GM19043 (cell line): ENCODE results near the gene MVK.

Experiments
- ATAC-seq: cut with Tn5 transposase; IDR thresholded peaks from one replicate; pipeline ENCODE4 v1.9.1; 2021; ENCODE audit warnings: low read depth; ENCODE audit not compliant: unreplicated experiment

Gene MVK

DNA sequence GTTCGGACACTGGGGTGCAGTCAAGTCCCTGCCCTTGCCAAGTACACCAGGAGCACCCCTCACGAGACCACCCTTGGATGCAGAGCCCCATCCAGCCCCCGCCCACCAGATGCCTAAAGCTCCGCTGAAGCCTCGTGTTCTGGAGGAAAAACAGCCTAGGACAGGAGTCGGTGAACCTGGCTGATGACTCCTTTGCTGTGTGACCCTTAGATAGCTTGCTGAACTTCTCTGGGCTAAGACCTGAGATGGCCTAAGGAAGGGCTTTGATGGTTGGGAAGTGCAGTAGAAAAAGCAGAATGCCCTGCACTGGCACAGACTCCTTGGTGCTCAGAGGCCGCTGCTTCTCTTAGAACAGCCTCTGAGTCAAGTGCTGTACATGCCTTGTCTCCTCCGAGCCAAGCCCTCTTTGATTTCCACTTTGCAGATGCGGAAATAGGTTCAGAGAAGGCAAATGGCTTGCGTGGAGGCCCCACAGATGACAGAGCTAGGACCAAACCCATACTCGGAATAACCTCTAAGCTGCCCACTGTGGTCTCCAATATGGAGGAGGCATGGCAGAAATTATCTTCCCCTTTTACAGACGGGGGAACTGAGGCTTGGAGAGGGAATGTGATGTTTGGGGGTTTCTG is 52.3 kb downstream of the MVK start:
- no peak for ATAC-seq

DNA sequence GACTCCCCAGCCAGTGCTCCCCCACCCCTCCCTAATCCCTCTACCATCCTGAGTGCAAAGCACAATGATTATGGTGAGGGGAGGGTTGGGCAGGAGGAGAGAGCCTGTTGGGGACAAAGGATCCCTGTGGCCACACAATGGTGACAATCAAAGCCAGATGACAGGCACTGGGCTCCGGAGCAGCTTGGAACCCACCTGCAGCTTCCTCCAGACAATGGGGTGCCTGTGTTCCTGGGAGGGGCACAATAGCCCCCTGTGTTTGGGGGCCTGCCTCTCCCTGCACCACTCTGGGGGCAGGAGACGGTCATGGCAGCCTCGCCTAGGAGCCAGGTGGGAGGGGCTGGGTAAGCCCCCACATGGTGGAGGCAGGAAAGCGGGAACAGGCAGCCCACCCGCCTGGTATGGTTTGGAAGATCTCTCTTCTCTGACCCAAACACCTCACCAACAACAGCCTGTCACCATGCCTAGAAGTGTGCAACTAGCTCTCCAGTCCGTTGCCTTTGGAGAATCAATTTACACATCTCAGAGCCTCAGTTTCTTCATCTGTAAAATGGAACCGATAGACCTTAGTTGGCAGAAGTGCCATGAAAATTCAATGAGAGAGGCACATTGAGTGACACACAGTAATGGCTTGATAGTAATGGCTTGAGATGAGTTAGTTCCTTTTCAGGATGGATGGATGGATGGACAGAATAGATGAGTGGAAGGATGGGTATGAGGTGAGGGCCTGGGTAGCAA is 53.0 kb downstream of the MVK start:
- no peak for ATAC-seq

DNA sequence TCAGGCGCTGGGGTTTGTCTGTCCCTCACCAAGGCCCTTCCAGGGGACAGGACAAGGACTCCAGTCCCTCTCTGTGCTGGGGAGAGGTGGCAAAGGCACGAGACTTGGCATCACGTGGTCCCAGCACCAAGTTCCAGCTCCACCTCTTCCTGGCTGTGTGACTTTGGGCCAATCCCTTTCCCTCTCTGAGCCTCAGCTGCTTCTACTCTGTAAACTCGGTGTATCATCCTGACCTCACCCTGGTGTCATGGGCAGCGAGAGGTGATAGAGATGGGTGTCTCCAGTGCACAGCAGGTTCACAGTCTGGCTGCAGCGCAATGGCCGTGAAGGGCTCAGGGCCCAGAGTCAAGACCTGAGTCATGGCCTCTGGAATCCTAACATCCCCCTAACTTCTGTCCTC is 54.0 kb downstream of the MVK start:
- ATAC-seq: no peak

DNA sequence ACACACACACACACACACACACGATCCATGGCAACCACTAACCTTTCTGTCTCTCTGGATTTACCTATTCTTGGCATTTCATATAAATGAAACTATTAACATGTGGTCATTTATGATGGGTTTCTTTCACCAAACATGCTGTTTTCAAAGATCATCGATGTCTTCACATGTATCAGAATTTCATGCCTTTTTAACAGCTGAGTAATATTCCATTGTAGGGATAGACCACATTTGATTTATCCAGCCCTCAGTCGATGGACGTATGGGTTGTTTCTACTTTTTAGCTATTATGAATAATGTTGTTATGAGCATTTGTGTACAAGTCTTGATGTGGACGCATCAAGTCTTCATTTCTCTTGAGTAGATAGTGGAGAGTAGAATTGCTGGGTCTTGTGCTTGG is 56.5 kb downstream of the MVK start:
- ATAC-seq: no peak

DNA sequence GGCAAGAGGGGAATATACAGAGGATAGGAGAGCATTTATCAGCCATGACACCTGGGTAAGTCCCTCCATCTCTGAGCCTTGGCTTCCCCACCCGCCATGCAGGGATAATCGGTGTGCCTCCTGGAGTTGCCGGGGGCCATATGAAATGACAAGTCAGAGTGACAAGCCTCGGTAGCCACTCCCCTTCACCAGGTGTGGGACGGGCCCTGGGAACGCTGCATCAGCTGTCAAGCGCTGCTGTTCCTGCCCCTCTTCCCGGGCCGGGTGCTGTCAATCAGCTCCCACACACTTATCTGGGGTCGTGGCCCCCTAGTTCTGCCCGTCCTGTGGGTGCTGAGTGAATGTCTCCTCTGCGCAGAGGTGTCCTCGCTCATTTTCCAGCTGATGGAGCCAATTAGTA is 57.2 kb downstream of the MVK start:
- no peak for ATAC-seq

DNA sequence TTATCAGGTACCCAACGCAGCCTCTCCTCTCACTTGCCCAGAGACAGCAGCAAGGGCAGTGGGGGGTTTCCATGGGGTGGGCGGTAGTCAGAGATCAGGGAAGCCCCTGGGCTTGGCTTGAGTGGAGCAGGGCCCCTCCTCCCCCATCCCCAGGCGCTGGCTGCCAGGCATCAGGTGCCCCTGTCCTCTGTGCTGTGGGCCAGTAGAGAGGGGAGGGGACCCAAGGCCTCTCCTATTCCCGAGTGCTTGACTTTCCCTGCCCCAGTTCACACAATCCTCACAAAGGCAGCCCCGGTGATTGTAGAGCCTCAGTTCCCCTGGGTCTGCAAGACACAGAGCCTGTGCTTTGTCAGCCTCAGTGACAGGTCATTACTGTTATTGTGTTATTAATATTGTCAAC is 57.7 kb downstream of the MVK start:
- no peak for ATAC-seq

DNA sequence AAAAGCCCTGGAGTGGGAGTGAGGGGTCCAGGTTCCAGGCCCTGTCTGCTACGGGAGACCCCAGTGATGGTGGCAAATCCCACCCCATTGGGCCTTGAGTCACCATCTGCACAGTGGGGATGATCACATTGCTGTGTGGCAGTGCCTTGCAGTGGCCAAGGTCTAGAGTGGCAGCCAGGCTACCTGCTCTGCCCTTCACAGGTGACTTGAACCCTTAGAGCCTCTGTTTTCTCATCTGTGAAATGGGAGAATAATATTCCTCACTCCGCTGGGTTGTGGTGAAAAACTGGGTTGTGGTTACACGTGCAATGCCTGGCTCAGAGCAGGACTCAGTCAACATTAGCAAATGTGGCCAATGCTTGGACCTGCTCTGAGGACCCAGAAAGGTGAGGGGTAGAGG is 58.2 kb downstream of the MVK start:
- no peak for ATAC-seq

DNA sequence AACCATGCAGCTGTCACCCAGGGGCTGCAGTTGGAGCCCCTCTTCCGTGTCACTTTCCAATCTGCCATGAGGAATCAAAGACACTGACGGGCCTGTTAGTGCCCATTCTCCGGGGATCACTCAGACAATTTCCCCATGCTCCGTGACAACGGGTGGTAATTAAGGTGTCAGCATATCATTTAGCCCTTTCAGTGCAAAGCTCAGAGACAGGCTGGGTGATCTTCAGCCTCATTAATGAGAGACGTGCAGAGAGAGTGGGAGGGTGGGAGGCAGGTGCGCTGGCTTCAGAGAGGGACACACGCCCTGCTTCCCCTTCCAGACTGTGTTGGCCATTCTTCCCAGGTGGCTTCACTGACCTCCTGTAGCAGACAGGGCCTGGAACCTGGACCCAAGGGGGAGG is 58.7 kb downstream of the MVK start:
- no peak for ATAC-seq

DNA sequence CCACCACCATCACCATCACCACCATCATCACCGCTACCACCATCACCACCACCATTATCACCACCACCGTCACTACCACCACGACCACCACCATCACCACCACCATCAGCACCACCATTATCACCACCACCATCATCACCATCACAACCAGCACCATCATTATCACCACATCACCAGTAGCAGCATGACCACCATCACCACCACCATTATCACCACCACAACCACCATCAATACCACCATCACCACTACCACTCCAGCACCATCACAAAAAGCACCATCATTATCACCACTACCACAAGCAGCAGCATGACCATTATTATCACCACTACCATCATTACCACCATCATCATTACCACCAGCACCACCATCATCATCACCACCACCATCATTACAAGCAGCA is 62.1 kb downstream of the MVK start:
- ATAC-seq: no peak

DNA sequence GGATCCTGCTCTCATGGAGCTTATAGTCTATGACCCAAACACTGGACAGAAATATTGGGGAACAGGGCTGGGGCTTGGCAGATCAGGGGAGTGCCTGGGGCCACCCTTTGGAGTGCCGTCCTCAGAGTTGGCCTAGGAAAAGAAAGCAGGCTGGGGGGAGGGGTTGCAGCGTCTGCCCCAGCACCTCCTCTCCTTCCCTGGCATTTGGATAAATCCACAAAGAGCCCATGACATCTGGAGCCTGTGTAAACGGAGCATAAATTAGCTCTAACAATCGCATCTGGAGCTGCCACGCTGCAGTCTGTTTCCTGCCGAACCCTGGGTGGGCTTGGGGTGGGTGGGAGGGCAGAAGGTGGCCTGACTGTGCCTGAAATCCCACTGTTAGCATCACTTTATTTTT is 63.8 kb downstream of the MVK start:
- no peak for ATAC-seq

DNA sequence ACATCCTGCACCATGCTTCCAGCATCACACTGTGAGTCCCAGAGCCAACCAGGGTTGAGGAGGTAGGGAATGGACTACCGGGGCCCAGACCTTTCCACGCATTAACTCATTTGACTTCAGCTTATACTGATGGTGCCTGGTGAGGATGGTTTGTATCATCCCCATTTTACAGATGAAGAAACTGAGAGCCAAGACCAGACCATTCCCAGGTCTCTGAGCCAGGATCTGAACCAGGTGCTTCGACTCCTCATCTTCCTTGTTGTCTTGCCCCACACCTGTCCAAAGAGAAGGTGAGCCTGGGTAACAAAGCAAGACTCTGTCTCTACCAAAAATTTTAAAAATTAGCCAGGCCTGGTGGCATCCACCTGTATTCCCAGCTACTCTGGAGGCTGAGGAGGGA is 64.4 kb downstream of the MVK start:
- ATAC-seq: no peak

DNA sequence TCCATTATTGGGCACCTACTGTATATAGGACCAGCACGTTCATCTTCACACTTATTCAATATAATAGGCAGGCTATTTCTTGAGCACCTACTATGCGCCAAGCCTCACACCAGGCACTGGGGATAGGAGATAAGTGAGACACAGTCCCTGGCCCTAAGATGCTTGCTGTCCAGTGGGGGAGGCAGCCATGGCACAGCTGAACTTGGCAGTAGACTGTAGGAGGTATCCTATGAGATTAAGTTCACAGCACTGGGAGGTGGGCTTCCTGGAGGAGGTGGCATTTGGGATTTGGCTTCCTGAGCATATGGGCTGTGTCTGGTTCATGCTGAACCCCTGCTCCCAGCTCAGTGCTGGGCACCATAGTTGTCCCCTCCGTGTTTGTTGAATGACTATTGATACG is 65.1 kb downstream of the MVK start:
- ATAC-seq: no peak

DNA sequence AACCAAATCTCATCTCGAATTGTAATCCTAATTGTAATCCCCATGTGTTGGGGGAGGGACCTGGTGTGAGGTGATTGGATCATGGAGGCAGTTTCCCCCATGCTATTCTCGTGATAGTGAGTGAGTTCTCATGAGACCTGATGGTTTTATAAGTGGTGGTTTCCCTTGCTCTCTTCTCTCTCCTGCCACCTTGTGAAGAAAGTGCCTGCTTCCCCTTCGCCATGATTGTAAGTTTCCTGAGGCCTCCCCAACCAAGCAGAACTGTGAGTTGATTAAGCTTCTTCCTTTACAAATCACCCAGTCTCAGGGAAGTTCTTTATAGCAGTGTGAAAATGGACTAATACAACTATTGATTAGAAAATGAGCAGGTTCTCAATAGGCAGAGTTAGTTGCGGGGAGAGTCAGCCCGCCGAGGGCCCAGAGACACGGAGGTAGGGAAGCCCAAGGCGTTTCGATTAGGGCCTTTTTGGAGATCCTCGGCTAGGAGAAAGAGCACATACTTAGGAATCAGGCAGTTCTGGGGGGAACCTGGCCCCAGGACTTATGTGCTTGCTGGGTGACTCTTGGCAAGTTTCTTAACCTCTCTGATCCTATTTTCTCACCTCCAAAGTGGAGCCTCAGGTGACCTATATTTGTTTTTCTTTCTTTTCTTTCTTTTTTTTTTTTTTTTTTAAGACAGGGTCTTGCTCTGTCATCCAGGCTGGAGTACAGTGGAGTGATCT is 65.7 kb downstream of the MVK start:
- no peak for ATAC-seq

DNA sequence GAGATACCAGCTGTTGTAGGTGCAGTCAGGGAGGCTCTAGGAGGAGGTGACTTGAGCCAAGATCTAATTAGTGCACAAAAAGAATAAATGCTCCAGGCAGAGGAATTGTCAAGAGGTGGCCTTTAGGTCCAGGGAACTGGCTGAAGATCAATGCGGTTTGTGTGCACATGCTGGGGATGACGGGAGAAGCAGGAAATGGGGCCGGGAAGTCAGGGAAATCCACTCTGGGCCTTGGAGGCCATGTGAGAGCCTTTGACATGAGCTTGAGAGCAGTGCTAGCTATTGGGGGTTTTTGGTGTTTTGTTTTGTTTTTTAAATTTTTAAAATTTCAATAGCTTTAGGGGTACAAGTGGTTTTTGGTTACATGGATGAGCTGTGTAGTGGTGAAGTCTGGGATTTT is 67.4 kb downstream of the MVK start:
- ATAC-seq: no peak

DNA sequence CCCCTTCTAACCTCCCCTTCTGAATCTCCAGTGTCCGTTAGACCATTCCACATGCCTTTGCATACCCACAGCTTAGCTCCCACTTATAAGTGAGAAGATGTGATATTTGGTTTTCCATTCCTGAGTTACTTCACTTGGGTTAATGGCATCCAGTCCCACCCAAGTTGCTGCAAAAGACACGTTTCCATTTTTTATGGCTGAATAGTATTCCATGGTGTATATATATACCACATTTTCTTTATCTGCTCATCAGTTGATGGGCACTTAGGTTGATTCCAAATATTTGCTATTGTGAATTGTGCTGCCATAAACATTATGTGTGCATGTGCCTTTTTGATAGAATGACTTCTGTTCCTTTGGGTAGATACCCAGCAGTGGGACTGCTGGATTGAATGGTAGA is 67.8 kb downstream of the MVK start:
- ATAC-seq: no peak

DNA sequence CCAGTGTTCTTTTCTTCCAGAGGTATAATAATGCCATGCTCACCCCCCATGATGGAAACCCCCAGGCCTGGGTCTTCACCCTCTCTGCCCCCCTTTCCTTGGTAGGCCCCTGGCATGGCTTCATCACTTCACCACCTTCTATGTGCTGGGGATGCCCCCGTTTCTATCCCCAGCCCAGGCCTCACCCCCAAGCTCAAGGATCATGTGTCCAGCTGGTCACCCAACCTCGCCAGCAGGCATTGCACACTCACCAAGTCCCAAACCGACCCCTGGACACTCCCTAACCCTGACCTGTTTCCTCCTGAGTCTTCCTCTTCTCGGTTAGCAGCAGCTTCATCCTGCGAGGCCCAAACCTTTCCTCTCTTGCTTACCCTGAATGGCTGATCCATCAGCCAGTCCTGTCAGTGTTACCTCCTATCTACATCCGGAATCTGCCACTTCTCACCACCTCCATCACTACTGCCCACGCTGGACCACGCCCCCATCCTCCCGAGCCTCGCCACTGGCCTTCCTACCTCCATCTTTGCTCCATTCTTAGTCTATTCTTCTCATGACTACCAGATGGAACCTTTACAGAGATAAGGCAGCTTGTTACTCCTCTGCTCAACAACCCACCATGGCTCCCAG is 69.0 kb downstream of the MVK start:
- ATAC-seq: no peak

DNA sequence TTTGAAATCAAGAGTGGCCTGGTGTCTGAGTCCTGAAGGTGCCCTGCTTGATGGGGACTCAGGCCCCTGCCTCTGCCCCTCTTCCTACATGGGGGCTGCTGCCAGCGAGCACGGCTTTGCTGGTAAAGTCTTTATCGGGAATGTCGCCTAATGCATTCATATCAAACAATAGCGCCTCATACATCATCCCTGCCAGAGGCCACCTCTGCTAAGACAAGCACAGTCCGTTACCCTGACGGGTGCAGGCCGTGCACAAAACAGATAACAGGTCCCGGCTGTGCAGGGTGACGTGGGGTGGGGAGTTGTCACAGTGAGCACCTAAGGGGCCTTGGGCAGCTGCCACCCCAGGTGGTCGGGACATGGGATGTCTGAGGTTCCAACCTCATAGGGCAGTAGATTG is 71.6 kb downstream of the MVK start:
- no peak for ATAC-seq

DNA sequence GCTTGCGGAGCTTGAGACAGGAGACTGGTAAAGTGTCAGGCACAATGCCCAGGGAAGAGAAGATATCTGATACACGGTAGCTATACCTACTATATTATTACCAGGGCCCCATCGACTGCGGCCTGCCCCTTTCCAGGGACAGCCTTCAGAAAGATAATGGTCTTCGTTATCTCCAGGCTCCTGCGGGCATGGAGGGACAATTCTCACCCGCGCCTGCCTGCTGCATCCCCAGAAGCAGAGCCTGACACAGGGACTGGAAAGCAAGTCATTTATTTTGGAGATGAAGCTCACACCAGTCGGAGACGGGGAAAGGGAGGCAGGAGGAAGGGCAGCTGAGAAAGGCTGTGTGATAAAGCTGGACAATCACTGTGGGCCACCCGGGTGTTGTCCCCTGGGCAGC is 72.1 kb downstream of the MVK start:
- ATAC-seq: no peak
